Activated CD8-positive, alpha-beta memory T cell treated with anti-CD3 and anti-CD28 coated beads for 1 hour (primary cell): Measurements from ENCODE around the gene TUT1.

ENCODE experiments used
- DNase-seq, 2 donors: peaks; one replicate each; pipeline ENCODE4 v3.0.0-alpha.2; 2020; ENCODE audit warnings: low read depth in 1 of 2; ENCODE audit errors: extremely low read depth in 1 of 2

The TUT1 gene

DNA sequence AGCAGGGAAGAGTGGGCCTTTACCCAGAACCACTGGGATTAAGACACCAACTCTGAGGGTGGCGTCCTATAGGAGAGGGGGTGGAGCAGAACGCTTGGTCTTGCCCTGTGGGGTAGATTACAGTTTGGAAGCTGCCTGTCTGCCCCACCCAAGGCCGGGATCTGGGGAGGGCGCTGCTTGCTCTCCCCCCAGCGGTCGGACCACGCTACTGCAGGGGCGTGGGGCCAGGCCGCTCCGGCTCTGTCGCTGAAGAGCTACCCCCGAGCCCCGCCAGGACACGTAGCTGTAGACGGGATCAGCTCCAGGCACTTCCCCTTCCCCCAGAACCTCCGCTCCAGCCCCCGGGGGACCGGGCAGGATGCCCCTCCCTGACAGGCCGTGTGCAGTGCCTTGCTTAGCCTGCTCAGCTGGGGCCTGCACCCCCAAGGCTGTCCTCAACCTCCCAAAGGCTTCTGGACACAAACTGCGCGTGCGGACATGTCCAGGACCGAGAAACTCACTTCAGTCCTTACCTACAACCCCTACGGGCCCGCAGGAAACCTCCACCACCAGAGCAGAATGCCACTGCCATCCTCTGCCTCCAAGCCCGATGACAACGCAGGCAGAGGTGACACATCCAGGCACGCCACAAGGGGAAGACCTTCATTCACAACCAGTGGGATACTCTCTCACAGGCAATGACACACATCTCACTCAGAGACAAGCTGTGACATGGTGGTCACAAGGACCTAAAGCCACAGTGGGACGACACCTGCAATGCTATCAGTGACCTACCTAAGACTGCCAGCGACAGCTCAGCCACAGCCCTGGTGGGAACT is 48.4 kb downstream of the TUT1 start:
- DNase-seq: peak in 1 of 2 donors; percentile 63

DNA sequence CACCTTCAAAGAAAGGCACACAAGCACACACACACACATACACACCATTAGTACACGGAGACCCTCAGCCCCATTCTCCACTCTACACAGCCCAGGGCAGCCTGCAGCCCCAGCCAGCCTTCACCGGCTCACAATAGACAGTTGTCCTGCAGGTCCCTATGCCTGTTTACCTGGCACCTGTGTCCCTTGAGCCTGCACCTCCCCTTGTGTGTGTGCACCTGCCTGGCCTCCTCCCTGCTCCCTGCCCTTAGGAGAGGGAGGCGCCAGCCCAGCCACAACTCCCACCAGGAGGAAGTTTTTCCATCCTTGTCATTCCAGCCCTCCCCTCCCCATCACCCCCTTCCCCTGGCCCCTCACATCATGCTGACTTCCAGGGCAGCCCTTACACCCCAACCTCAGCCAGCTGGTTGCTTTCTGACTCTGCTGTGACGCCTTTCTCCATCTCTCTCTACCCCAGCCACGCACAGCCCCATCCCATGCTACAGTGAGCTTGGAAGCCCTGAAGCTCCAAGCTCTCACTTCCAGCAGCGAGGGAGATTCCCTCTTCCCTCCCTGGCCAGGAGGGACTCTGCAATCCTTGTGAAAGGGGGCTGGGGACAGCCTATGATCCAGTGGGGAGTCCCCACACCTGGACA is 49.1 kb downstream of the TUT1 start:
- DNase-seq: no peak

DNA sequence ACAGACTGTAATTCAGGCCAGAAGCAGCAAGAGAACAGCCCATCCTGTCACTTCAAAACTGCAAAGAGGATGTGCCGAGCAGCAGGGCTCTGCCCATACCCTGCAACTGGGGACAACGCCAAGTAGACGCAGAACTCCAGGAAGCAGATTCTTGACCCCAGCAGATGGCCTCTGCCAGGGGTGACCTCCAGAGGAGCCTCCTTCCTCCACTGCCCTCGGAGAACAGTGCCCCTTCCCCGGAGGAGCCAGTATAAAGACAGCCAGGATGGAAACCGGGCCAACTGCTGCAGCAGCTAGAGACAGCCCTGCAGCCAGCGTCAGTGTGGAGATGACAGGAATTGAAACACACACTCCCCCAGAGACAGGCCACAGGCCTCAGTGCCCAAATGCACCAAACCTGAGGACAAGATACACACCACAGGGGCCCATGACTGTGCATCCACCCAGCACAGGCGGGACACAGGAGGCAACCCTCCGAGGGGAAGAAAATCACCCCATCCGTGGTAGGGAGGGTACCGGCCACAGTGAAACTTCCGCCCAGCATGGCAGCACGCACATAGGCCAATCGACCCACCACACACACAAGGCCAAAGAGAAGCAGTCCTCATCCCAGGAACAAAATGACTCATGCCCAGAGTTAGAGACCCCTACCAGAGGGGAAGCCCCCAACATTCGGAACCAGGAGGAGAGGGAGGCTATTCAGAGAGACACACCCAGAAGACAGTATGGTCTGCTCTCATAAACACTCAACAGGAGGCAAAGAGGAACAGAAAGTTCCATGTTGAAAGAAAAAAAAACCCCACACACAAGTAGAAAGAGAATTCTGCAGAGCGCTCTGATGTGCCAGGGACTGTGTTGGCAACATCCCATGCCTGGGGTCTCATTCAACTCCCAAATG is 50.3 kb downstream of the TUT1 start:
- no peak for DNase-seq

DNA sequence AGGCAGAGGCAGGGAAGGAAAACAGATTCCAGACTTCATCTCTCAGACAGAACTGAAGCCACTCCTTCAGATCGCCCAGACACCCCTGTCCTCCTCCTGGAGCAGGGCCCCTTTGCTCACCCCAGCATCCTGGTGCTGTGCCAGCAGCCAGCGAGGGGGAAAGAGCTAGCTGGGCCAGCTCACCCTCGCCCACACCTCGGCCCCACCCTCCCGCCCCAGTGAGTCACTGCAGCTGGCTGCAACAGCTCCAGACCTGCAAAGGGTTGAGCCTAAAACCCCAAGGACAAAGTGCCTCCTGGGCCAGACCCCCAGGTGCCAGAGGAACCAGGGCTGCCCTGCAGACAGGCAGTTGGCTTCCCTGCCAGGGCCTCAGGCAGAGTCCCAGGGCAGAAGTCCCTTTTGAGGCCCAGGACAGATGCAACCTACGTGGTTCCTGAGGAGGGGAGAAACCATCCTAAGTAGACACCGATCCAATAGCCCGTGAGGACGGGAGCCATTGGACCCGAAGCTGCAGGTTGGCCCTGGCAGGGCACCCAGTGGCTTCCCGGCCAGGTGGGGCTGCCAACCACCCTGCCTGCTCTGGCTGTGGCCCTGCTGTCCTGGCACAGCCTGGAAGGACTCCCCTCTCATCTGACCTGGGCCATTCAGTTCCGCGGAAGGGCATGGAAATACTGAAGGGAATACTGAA is 51.9 kb downstream of the TUT1 start:
- no peak for DNase-seq

DNA sequence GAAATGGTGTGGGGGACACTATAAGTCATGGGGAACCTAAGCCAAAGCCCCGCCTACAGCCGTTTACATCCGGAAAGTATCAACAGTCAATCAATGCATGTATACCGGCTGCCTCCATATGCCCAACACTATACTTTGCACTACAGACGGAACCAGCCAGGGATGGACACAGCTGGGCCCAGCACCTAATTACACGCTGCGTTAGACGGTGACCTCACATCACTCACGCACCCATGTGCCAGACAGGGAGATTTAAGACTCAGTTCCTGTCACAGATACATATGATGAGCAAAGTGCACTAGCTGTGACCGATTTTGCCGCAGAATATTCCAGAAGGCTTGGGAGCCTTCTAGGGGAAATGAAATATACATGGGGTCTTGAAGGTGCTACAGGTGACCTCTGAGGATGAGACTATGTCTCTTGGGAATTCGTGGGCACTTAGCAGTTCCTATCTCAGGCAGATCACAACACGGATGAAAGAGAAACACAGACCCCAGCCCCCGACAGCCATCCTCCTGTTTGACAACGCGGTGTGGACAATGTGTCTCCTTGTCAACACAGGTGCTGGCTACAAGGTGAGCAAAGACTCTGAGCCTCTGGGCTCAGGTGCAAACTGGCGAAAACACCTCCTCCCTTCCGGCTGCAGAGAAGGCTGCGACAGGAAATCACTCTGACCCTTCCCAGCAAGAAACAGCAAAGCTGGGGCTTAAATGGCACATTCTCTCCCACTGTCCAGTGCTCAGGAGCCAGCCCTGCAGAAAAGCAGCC is 52.7 kb downstream of the TUT1 start:
- no peak for DNase-seq

DNA sequence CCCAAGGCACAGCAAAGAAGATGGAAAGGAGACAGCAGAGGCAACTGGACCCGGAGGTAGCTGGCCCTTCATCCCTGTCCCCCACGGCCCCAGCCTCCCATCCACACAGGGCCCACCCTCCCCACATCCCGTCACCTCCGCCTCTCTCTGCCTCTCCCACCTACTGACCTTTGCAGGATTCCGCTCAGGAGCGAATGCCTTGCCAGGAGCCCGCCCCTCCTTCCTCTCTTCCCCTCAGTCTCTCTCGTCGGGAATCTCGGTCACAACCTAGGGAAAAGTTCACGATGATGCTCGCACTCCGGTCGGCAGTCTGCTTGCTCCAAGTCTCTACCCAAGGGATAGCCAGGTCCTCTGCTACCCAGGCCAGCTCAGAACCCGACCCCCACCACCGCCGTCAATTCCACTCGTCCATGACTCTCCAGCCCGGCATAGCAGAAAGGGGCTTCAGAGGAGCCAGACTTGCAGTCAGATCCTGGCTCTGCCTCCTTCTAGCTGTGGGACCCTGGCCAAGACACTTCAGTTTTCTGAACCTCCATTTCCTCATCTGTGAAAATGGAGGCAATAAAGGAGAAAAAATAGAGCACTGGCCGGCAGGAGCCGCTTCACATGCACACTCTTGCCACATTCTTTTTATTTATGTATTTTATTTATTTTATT is 54.9 kb downstream of the TUT1 start:
- no peak for DNase-seq

DNA sequence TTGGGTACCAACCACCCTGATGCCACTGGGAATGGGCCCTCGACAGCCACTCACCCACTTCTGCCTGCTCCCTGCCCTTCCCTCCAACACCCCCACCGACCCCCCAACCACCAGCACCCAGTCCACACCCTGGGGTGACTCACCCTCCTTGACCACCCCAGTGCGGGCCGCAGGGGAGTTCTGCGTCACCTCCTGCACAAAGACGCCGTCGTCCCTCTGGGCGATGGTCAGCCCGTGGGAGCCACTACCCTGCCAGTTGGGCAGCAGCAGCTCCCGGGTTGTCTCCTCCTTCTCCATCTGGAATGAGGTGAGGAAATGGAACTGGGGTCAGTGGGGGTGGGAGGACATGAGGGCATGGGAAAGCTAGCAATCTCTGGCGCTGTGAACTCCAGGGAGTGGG is 55.5 kb downstream of the TUT1 start:
- DNase-seq: no peak

DNA sequence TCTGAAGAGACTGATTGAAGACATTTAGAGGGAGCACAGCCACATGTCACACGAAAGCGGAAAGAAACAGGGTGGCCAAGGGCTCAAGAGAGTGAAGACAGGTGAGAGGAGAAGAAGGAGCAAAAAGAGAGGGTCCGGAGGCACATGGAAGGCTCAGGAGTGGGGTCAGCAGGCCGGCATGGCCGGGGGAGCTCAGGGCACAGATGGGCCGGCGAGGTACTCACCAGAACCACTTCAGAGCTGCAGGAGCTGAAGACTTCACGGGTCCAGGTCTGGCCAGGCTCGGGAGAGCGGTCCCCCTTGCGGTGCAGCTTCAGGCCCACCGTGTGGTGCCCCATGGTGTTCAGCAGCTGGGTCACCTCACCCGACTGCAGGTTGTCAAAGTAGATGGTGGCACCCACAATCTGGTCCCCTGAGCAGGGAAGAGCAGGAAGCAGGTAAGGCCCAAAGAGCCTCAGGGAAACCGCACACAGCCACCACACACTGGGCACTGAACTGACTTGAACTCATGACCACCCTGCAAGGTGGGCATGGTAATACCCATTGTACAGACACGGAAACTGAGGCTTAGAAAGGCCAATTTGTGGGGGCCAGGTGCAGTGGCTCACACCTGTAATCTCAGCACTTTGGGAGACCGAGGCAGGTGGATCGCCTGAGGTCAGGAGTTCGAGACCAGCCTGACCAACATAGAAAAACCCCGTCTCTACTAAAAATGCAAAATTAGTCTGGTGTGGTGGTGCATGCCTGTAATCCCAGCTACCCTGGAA is 56.4 kb downstream of the TUT1 start:
- DNase-seq: no peak

DNA sequence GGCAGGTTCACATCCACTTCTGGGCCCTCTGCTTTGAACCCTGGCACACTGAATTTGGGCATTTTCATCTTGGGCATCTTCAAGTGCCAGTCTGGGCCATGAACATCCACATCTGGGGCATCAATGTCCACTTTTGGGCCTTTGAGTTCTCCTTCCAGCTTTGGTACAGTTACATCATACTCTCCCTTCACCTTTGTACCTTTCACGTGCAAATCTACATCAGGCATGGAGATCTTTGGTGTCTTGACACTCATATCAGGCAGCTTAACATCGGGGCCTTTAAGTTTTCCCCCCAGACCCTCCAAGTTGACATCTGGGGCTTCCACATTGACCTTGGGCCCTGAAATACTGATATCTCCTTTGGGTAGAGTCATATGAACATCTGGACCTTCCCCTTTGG is 59.2 kb downstream of the TUT1 start:
- DNase-seq: no peak
